HEK293T (cell line): ENCODE measurements around the gene CACNB1.

Experiments used
- ELF4 ChIP-seq: fragments of 450-650 bp; IDR thresholded peaks from 2 replicates; pipeline ENCODE4 v1.6.1; 2017; ENCODE audit warnings: antibody characterized with exemption
- FOXA1 ChIP-seq: fragments of 450-650 bp; IDR thresholded peaks from 2 replicates; pipeline ENCODE4 v1.6.1; 2016; ENCODE audit warnings: mild to moderate bottlenecking
- FOXK2 ChIP-seq: fragments of 450-650 bp; IDR thresholded peaks from 2 replicates; pipeline ENCODE4 v1.6.1; 2016; ENCODE audit warnings: mild to moderate bottlenecking
- FOXM1 ChIP-seq: fragments of 450-650 bp; IDR thresholded peaks from 2 replicates; pipeline ENCODE4 v1.6.1; 2017; ENCODE audit warnings: mild to moderate bottlenecking, borderline replicate concordance
- L3MBTL2 ChIP-seq: fragments of 450-650 bp; conservative IDR thresholded peaks from 2 replicates; pipeline ENCODE4 v1.6.1; 2016; ENCODE audit warnings: mild to moderate bottlenecking
- NFRKB ChIP-seq: fragments of 450-650 bp; IDR thresholded peaks from 2 replicates; pipeline ENCODE4 v1.6.1; 2016; ENCODE audit warnings: mild to moderate bottlenecking, moderate library complexity
- SP1 ChIP-seq: fragments of 450-650 bp; IDR thresholded peaks from 2 replicates; pipeline ENCODE4 v1.6.1; 2017

DNA sequence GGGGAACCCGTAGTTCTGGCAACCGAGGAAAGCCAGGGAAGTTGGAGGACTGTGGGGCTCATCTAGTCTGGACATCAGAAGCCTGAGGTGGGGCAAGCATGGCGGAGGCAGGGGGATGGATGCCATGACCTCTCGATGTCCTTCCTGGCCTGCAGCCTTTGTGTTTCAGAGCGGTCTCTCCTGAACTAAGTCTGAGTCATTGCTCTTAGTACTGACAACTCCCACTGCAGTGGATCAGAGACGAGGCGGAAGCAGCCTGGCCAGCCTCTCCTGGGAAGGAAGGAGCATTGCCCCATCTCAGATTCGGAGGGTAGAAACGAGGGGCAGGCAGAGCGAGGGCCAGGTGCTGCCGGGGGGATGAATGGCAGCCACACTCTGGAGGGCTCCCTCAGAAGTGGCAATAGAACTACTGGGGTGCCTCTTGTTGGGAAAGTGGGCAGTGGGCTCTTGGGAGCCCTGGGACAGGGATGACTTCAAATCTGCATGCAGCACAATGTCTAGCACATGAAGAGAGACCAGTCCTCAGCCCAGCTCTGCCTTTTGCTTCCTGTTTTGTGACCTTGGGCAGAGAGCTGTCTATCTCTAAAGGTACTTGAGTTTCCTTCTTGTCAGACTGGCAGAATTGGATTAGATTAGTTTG is 31.9 kb upstream of the CACNB1 start:
- TF ChIP-seq FOXK2 (no peak), FOXM1 (no peak), ELF4 (no peak), L3MBTL2 (no peak), FOXA1 (no peak), SP1 (no peak), NFRKB (no peak)
